Keratinocyte (primary cell): ENCODE results near the gene PCDH7. TPM values are rescaled to one million over a fixed set of nuclear protein-coding genes. Genes with fewer than 3 reads are reported as not detected.

Source experiments
- DNase-seq: peaks from one replicate; pipeline ENCODE4 v3.0.0-alpha.2; 2011; ENCODE audit warnings: low read depth, missing footprints, low spot score
- FAIRE-seq: peaks from 2 replicates; lab custom pipeline; 2011; peaks lifted over from hg19 to GRCh38; lab: Jason Lieb, UNC
- H2AFZ ChIP-seq: 2 replicates; pipeline ENCODE4 v1.6.0; 2012; ENCODE audit warnings: low read length, control low read depth, inconsistent platforms; ENCODE audit not compliant: control insufficient read depth
- H3K27ac ChIP-seq: 2 replicates; pipeline ENCODE4 v1.5.1; 2011; ENCODE audit warnings: low read length; ENCODE audit not compliant: control insufficient read depth, insufficient read depth
- H3K27me3 ChIP-seq: 3 replicates; pipeline ENCODE4 v1.6.0; 2011; ENCODE audit warnings: low read length; ENCODE audit not compliant: control insufficient read depth, insufficient read depth; ENCODE audit errors: extremely low read depth
- H3K36me3 ChIP-seq, 2 experiments: 2 replicates in 1 of 2; 3 replicates in 1 of 2; pipeline ENCODE4 v1.5.1; 2011; ENCODE audit warnings: low read length in 2 of 2, mild to moderate bottlenecking in 1 of 2; ENCODE audit not compliant: control insufficient read depth in 2 of 2, insufficient read depth in 2 of 2; ENCODE audit errors: extremely low read depth in 1 of 2
- H3K4me1 ChIP-seq: 3 replicates; pipeline ENCODE4 v1.5.1; 2011; ENCODE audit warnings: low read length; ENCODE audit not compliant: control insufficient read depth, insufficient read depth; ENCODE audit errors: extremely low read depth
- H3K4me2 ChIP-seq: 3 replicates; pipeline ENCODE4 v1.6.0; 2011; ENCODE audit warnings: low read depth, low read length; ENCODE audit not compliant: control insufficient read depth, insufficient read depth; ENCODE audit errors: extremely low read depth
- H3K4me3 ChIP-seq, 3 experiments: fragments of 200-600 bp in 1 of 3; sonication (generic) in 1 of 3; 2 replicates in 2 of 3; 3 replicates in 1 of 3; pipeline ENCODE4 v1.5.1; 2011 to 2016; ENCODE audit warnings: low read length in 3 of 3, mild to moderate bottlenecking in 3 of 3, control low read depth in 2 of 3, inconsistent platforms in 1 of 3, low read depth in 1 of 3, mixed read lengths in 1 of 3, mixed run types in 1 of 3, moderate library complexity in 1 of 3; ENCODE audit not compliant: control insufficient read depth in 2 of 3, insufficient read depth in 2 of 3; ENCODE audit errors: extremely low read depth in 1 of 3
- H3K79me2 ChIP-seq: 2 replicates; pipeline ENCODE4 v1.6.0; 2012; ENCODE audit warnings: low read length; ENCODE audit not compliant: control insufficient read depth, insufficient read depth
- H3K9ac ChIP-seq: 3 replicates; pipeline ENCODE4 v1.6.0; 2011; ENCODE audit warnings: low read length; ENCODE audit not compliant: control insufficient read depth, insufficient read depth; ENCODE audit errors: extremely low read depth
- H3K9me1 ChIP-seq: 3 replicates; pipeline ENCODE4 v1.6.0; 2011; ENCODE audit warnings: low read length; ENCODE audit not compliant: control insufficient read depth, insufficient read depth; ENCODE audit errors: extremely low read depth
- H3K9me3 ChIP-seq: 2 replicates; pipeline ENCODE4 v1.5.1; 2012; ENCODE audit warnings: low read depth, low read length; ENCODE audit not compliant: control insufficient read depth
- H4K20me1 ChIP-seq: 3 replicates; pipeline ENCODE4 v1.6.0; 2011; ENCODE audit warnings: low read length; ENCODE audit not compliant: control insufficient read depth, insufficient read depth; ENCODE audit errors: extremely low read depth
- EZH2 ChIP-seq: IDR thresholded peaks from one replicate; pipeline ENCODE4 v1.6.1; 2012; ENCODE audit warnings: inconsistent platforms, mild to moderate bottlenecking, low read length, moderate library complexity
- dilution Hi-C: fragments of 300-500 bp; cut with MboI; formaldehyde crosslinking; loops from one replicate; pipeline ENCODE4 v1.7.0; 2020; ENCODE audit warnings: low sequenced_read_pairs; ENCODE audit not compliant: extremely low pct_ligation_motif_present
- polyA plus RNA-seq, 5 experiments: library from polyadenylated mRNA; depleted of rRNA in 3 of 5; stranded (reverse) in 3 of 5; stranded (forward) in 1 of 5; unstranded in 1 of 5; fragments of >200 nt; gene quantifications; 1 replicate in 1 of 5; 2 replicates in 3 of 5; 3 replicates in 1 of 5; pipeline versions ENCODE4 v1.2.1 to v1.2.3, GENCODE V29; 2011 to 2012; ENCODE audit warnings: missing spikeins in 2 of 5, low read depth in 1 of 5, low replicate concordance in 1 of 5
- TF ChIP-seq, protein P1 (sequence below), 3 experiments: IDR thresholded peaks in 1 of 3; conservative IDR thresholded peaks in 1 of 3; optimal IDR thresholded peaks in 1 of 3; 2 replicates in 2 of 3; 3 replicates in 1 of 3; pipeline versions ENCODE3 to v1.5.1; 2011; ENCODE audit warnings: low read length in 3 of 3, mild to moderate bottlenecking in 3 of 3, moderate library complexity in 2 of 3, control low read depth in 1 of 3, inconsistent platforms in 1 of 3; ENCODE audit not compliant: insufficient read depth in 2 of 3; ENCODE audit errors: extremely low read depth in 1 of 3

Gene PCDH7
- polyA plus RNA-seq, 1 donor (not counting 4 experiments of a cell fraction or from before 2014, with no cell fraction given), result 28.1 TPM

- Histone ChIP-seq H3K9me3 (no peaks in the 10 kb centered on the region), H2AFZ (peak overlapping the region; percentile 38), H3K79me2 (peaks cover 3% of the 10 kb centered on the region), H3K36me3 (no peaks in the 10 kb centered on the region), H3K9me1 (no peaks in the 10 kb centered on the region), H3K4me2 (peak overlapping the region; percentile 45), H3K4me3 (no peak overlapping the region), H3K27me3 (no peaks in the 10 kb centered on the region), H3K4me1 (peaks cover 34% of the 10 kb centered on the region), H3K9ac (no peak overlapping the region), H4K20me1 (no peaks in the 10 kb centered on the region), H3K27ac (peak overlapping the region; percentile 19)
- FAIRE-seq, result peak; percentile 84
- dilution Hi-C loops, result no loop called here
- TF ChIP-seq EZH2, result no peak
- TF ChIP-seq, protein P1, sequence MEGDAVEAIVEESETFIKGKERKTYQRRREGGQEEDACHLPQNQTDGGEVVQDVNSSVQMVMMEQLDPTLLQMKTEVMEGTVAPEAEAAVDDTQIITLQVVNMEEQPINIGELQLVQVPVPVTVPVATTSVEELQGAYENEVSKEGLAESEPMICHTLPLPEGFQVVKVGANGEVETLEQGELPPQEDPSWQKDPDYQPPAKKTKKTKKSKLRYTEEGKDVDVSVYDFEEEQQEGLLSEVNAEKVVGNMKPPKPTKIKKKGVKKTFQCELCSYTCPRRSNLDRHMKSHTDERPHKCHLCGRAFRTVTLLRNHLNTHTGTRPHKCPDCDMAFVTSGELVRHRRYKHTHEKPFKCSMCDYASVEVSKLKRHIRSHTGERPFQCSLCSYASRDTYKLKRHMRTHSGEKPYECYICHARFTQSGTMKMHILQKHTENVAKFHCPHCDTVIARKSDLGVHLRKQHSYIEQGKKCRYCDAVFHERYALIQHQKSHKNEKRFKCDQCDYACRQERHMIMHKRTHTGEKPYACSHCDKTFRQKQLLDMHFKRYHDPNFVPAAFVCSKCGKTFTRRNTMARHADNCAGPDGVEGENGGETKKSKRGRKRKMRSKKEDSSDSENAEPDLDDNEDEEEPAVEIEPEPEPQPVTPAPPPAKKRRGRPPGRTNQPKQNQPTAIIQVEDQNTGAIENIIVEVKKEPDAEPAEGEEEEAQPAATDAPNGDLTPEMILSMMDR (optimal IDR thresholded peaks at IDR 0.05 in 1 of 3, IDR thresholded peaks at IDR 0.05 in 1 of 3, conservative IDR thresholded peaks at IDR 0.05 in 1 of 3; ENCODE audit: extremely low read depth in 1 of 3, insufficient read depth in 2 of 3, low read length in 3 of 3), result no peak
- no peak for DNase-seq
Observed at GRCh38 chr4:30769093-30769492, 48.9 kb downstream of the PCDH7 start.

- Histone ChIP-seq H3K36me3 (no peaks in the 10 kb centered on the region), H3K79me2 (peaks cover 3% of the 10 kb centered on the region), H3K9me1 (no peaks in the 10 kb centered on the region), H3K27ac (peak overlapping the region; percentile 70), H3K27me3 (no peaks in the 10 kb centered on the region), H4K20me1 (no peaks in the 10 kb centered on the region), H3K9me3 (no peaks in the 10 kb centered on the region), H3K9ac (no peak overlapping the region), H3K4me2 (peak overlapping the region; percentile 76), H3K4me1 (peaks cover 33% of the 10 kb centered on the region), H3K4me3 (peak overlapping the region in 1 of 3 experiments; percentile 43), H2AFZ (peak overlapping the region; percentile 51)
- DNase-seq (peak; percentile 28), FAIRE-seq (peak; percentile 84)
- TF ChIP-seq, protein P1 (optimal IDR thresholded peaks at IDR 0.05 in 1 of 3, IDR thresholded peaks at IDR 0.05 in 1 of 3, conservative IDR thresholded peaks at IDR 0.05 in 1 of 3; ENCODE audit: extremely low read depth in 1 of 3, insufficient read depth in 2 of 3, low read length in 3 of 3), result no peak
- TF ChIP-seq EZH2, result no peak
- dilution Hi-C loops, result no loop called here
Observed at GRCh38 chr4:30770049-30770549, 49.9 kb downstream of the PCDH7 start.
